ENCODE measurements around the gene LY86.

DNA sequence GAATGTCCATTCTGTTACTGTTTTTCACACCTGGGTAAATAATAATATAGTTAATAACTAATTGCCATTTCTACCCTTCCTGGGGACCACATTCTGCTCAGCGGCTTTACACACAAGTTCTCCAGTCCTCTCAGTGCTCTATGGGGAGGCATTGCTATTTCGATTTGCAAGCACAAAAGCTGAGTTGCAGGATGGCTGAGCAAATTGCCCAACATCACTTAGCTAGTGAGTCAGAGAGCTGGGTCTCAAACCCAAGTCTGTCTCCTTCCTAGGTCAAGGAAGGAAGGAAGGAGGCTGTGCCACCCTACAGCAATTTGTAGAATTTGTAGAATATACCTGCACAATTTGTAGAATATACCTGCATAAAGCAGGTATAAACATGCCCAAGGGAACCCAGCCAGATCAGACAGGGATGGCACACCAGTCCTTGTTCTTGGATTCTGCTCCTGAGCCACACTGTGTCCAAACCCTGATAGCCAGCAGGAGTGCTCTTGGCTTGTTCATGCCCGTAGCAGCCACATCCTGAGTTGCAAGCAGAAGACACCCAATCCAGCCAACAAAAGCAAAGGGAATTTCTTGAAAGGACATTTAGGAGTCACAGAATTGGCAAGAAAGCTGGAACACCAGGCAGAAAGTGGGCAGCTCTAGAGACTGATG, 56.9 kb downstream of the LY86 start:
- TF ChIP-seq FOXM1 (IDR thresholded peaks at IDR 0.05; ENCODE audit: borderline replicate concordance) (no peak), ARNT (IDR thresholded peaks at IDR 0.05) (no peak), FOXA1 (IDR thresholded peaks at IDR 0.05) (no peak), ELF4 (IDR thresholded peaks at IDR 0.05) (no peak), PKNOX1 (IDR thresholded peaks at IDR 0.05) (no peak), SP1 (IDR thresholded peaks at IDR 0.05) (no peak), ZNF384 (IDR thresholded peaks at IDR 0.05) (no peak), BHLHE40 (IDR thresholded peaks at IDR 0.05; ENCODE audit: borderline replicate concordance) (no peak)

Data from HEK293T (cell line).